Smooth muscle cell (in vitro differentiated cells): ENCODE data around the gene SLCO3A1. TPM values are rescaled to one million over a fixed set of nuclear protein-coding genes. Genes with fewer than 3 reads are reported as not detected.

Experiments
- DNase-seq: peaks from one replicate; lab custom pipeline; 2025; ENCODE audit not compliant: unreplicated experiment; lab: John Stamatoyannopoulos, UW
- H2AFZ ChIP-seq: fragments of 200-600 bp; sonication (generic); 2 replicates; pipeline ENCODE4 v1.6.0; 2016; ENCODE audit warnings: antibody characterized with exemption, low read depth, mild to moderate bottlenecking
- H3F3A ChIP-seq: fragments of 200-600 bp; sonication (generic); 2 replicates; pipeline ENCODE4 v1.6.0; 2017; ENCODE audit warnings: antibody characterized with exemption, low read depth
- H3K27ac ChIP-seq: fragments of 200-600 bp; sonication (generic); 2 replicates; pipeline ENCODE4 v1.5.1; 2016; ENCODE audit warnings: low read depth, mild to moderate bottlenecking
- H3K27me3 ChIP-seq: fragments of 200-600 bp; sonication (generic); 2 replicates; pipeline ENCODE4 v1.6.1; 2016; ENCODE audit warnings: low read depth, mild to moderate bottlenecking
- H3K36me3 ChIP-seq: fragments of 200-600 bp; sonication (generic); 2 replicates; pipeline ENCODE4 v1.5.1; 2016; ENCODE audit warnings: low read depth
- H3K4me1 ChIP-seq: fragments of 200-600 bp; sonication (generic); 2 replicates; pipeline ENCODE4 v1.5.1; 2016; ENCODE audit warnings: low read depth
- H3K4me2 ChIP-seq: fragments of 200-600 bp; sonication (generic); 2 replicates; pipeline ENCODE4 v1.6.0; 2016; ENCODE audit warnings: mild to moderate bottlenecking
- H3K4me3 ChIP-seq: fragments of 200-600 bp; sonication (generic); 2 replicates; pipeline ENCODE4 v1.5.1; 2016; ENCODE audit warnings: mild to moderate bottlenecking
- H3K79me2 ChIP-seq: fragments of 200-600 bp; sonication (generic); 2 replicates; pipeline ENCODE4 v1.6.0; 2016; ENCODE audit warnings: low read depth, mild to moderate bottlenecking
- H3K9ac ChIP-seq: fragments of 200-600 bp; sonication (generic); 2 replicates; pipeline ENCODE4 v1.6.0; 2016; ENCODE audit warnings: low read depth
- H3K9me3 ChIP-seq: fragments of 200-600 bp; sonication (generic); replicated peaks from 2 replicates; pipeline ENCODE4 v1.5.1; 2016; ENCODE audit warnings: low read depth
- H4K20me1 ChIP-seq: fragments of 200-600 bp; sonication (generic); 2 replicates; pipeline ENCODE4 v1.6.0; 2016; ENCODE audit warnings: low read depth
- CTCF ChIP-seq: fragments of 200-600 bp; sonication (generic); IDR thresholded peaks from 2 replicates; pipeline ENCODE4 v1.5.1; 2017; ENCODE audit warnings: borderline replicate concordance, mild to moderate bottlenecking, antibody characterized with exemption; ENCODE audit not compliant: insufficient read depth, poor library complexity, severe bottlenecking
- WGBS: methylation state at CpG from one replicate; pipeline ENCODE4 v1.1.7; 2016; ENCODE audit warnings: low lambda C conversion rate; 5-methylcytosine and 5-hydroxymethylcytosine counted together
- polyA plus RNA-seq: library from polyadenylated mRNA; unstranded; fragments of >200 nt; fragmentation: Nextera tagmentation; extraction: Ambion mirVana; gene quantifications from 2 replicates; pipeline ENCODE4 v1.2.1, GENCODE V29; 2016
- total RNA-seq: library from RNA; depleted of rRNA; stranded (reverse); fragments of >200 nt; gene quantifications from 2 replicates; pipeline ENCODE4 v1.2.3, GENCODE V29; 2014

Gene SLCO3A1
- total and polyA plus RNA-seq, 2 experiments from 2014 or later: 1.3 to 12.6 TPM

GRCh38 chr15:91891101-91891500 is 37.6 kb downstream of the SLCO3A1 start:
- H3K36me3 ChIP-seq: no peaks in the 10 kb centered on the region
- H3K4me3 ChIP-seq: no peak overlapping the region
- no peaks in the 10 kb centered on the region for H3F3A ChIP-seq
- no peak for TF ChIP-seq CTCF
- DNase-seq: no peak
- 82% methylated on average over 1 of the region's 1 CpG for WGBS
- no peak overlapping the region for H3K9ac ChIP-seq
- no peaks in the 10 kb centered on the region for H3K9me3 ChIP-seq
- H3K4me1 ChIP-seq: no peaks in the 10 kb centered on the region
- no peak overlapping the region for H2AFZ ChIP-seq
- H3K27me3 ChIP-seq: no peaks in the 10 kb centered on the region
- no peaks in the 10 kb centered on the region for H3K79me2 ChIP-seq
- H3K27ac ChIP-seq: peak overlapping the region; percentile 66
- H3K4me2 ChIP-seq: no peak overlapping the region
- H4K20me1 ChIP-seq: no peaks in the 10 kb centered on the region

GRCh38 chr15:91891788-91892345 is 38.4 kb downstream of the SLCO3A1 start:
- H3K9me3 ChIP-seq: no peaks in the 10 kb centered on the region
- H3K4me3 ChIP-seq: no peak overlapping the region
- H2AFZ ChIP-seq: no peak overlapping the region
- no peak overlapping the region for H3K9ac ChIP-seq
- H3K4me2 ChIP-seq: no peak overlapping the region
- H3K79me2 ChIP-seq: no peaks in the 10 kb centered on the region
- no peak for TF ChIP-seq CTCF
- no peak for DNase-seq
- no peaks in the 10 kb centered on the region for H3K4me1 ChIP-seq
- H3K36me3 ChIP-seq: no peaks in the 10 kb centered on the region
- H4K20me1 ChIP-seq: no peaks in the 10 kb centered on the region
- 95% methylated on average over 5 of the region's 5 CpGs for WGBS
- H3K27me3 ChIP-seq: no peaks in the 10 kb centered on the region
- H3F3A ChIP-seq: no peaks in the 10 kb centered on the region
- no peak overlapping the region for H3K27ac ChIP-seq

- Histone ChIP-seq H3K4me3 (no peak overlapping the region), H3K79me2 (no peaks in the 10 kb centered on the region), H3K27ac (no peak overlapping the region), H2AFZ (no peak overlapping the region), H3K9me3 (no peaks in the 10 kb centered on the region), H4K20me1 (no peaks in the 10 kb centered on the region), H3K4me1 (no peaks in the 10 kb centered on the region), H3F3A (no peaks in the 10 kb centered on the region), H3K4me2 (no peak overlapping the region), H3K9ac (no peak overlapping the region), H3K27me3 (no peaks in the 10 kb centered on the region), H3K36me3 (no peaks in the 10 kb centered on the region)
- 91% methylated on average over 5 of the region's 5 CpGs for WGBS
- no peak for DNase-seq
- TF ChIP-seq CTCF: no peak
Measured at GRCh38 chr15:91892436-91892835, 38.9 kb downstream of the SLCO3A1 start.

- H4K20me1 ChIP-seq: no peaks in the 10 kb centered on the region
- DNase-seq: no peak
- no peaks in the 10 kb centered on the region for H3K9me3 ChIP-seq
- H3K4me1 ChIP-seq: no peaks in the 10 kb centered on the region
- H3F3A ChIP-seq: no peaks in the 10 kb centered on the region
- 81% methylated on average over 5 of the region's 5 CpGs for WGBS
- TF ChIP-seq CTCF: no peak
- H3K27me3 ChIP-seq: no peaks in the 10 kb centered on the region
- H3K79me2 ChIP-seq: no peaks in the 10 kb centered on the region
- H3K27ac ChIP-seq: peak overlapping the region; percentile 48
- H3K36me3 ChIP-seq: no peaks in the 10 kb centered on the region
- no peak overlapping the region for H3K4me2 ChIP-seq
- no peak overlapping the region for H2AFZ ChIP-seq
- H3K9ac ChIP-seq: no peak overlapping the region
- no peak overlapping the region for H3K4me3 ChIP-seq
Measured at GRCh38 chr15:91894606-91895005, 41.1 kb downstream of the SLCO3A1 start.
